ENCODE results near the gene TDRD6. TPM values are rescaled to one million over a fixed set of nuclear protein-coding genes. Genes with fewer than 3 reads are reported as not detected.
"Not testable (repeated sequence)": the region's sequence is repeated elsewhere in the genome, so short reads cannot be mapped to it uniquely, and the experiment has no call there.

The TDRD6 gene
- total RNA-seq = 1.4 TPM

- DNase-seq = no peak
Observed at GRCh38 chr6:46687619-46688097, at the start of gene TDRD6. TDRD6 (plus strand) TSS chr6:46687885; CDS start chr6:46688129, 244 bp downstream.

- no peak for DNase-seq
Observed at GRCh38 chr6:46637933-46638332, 49.8 kb upstream of the TDRD6 start.

- no peak for DNase-seq
Observed at GRCh38 chr6:46638650-46639049, 49.0 kb upstream of the TDRD6 start.

- DNase-seq = no peak
Observed at GRCh38 chr6:46642928-46643751, 44.5 kb upstream of the TDRD6 start.

- no peak for DNase-seq
Observed at GRCh38 chr6:46645265-46645664, 42.4 kb upstream of the TDRD6 start.

- not testable (repeated sequence) for DNase-seq
Observed at GRCh38 chr6:46648108-46648507, 39.6 kb upstream of the TDRD6 start.

GRCh38 chr6:46648869-46649492 is 38.7 kb upstream of the TDRD6 start:
- DNase-seq = no peak

GRCh38 chr6:46651006-46651405 is 36.7 kb upstream of the TDRD6 start:
- peak; percentile 12 for DNase-seq

GRCh38 chr6:46651816-46652215 is 35.9 kb upstream of the TDRD6 start:
- DNase-seq = no peak

GRCh38 chr6:46652232-46652602 is 35.5 kb upstream of the TDRD6 start:
- no peak for DNase-seq

GRCh38 chr6:46652603-46653438 is 34.9 kb upstream of the TDRD6 start, which contains the start of the genes CYP39A1 and SLC25A27:
CYP39A1 (minus strand) TSS chr6:46652818; CDS start chr6:46652582, 236 bp downstream.
SLC25A27 (plus strand) TSS chr6:46652975; CDS start chr6:46653193, 218 bp downstream.
- peak; percentile 98 for DNase-seq

GRCh38 chr6:46653439-46654195 is 34.1 kb upstream of the TDRD6 start:
- no peak for DNase-seq

- DNase-seq = peak; percentile 7
Observed at GRCh38 chr6:46655803-46656202, 31.9 kb upstream of the TDRD6 start.

GRCh38 chr6:46657642-46658041 is 30.0 kb upstream of the TDRD6 start:
- no peak for DNase-seq

GRCh38 chr6:46661483-46661882 is 26.2 kb upstream of the TDRD6 start:
- no peak for DNase-seq

- DNase-seq = no peak
Observed at GRCh38 chr6:46667377-46667776, 20.3 kb upstream of the TDRD6 start.

GRCh38 chr6:46674410-46674809 is 13.3 kb upstream of the TDRD6 start:
- DNase-seq = no peak

- no peak for DNase-seq
Observed at GRCh38 chr6:46676604-46677313, 10.9 kb upstream of the TDRD6 start.

GRCh38 chr6:46677314-46677654 is 10.4 kb upstream of the TDRD6 start:
- no peak for DNase-seq

- no peak for DNase-seq
Observed at GRCh38 chr6:46684771-46685170, 2.9 kb upstream of the TDRD6 start.

All from tongue (tissue), 2 donors.